NCI-H1105 (cell line): ENCODE measurements around the gene CHST11.

Experiments
- DNase-seq: peaks from one replicate; lab custom pipeline; 2025; lab: John Stamatoyannopoulos, UW

The CHST11 gene

DNA sequence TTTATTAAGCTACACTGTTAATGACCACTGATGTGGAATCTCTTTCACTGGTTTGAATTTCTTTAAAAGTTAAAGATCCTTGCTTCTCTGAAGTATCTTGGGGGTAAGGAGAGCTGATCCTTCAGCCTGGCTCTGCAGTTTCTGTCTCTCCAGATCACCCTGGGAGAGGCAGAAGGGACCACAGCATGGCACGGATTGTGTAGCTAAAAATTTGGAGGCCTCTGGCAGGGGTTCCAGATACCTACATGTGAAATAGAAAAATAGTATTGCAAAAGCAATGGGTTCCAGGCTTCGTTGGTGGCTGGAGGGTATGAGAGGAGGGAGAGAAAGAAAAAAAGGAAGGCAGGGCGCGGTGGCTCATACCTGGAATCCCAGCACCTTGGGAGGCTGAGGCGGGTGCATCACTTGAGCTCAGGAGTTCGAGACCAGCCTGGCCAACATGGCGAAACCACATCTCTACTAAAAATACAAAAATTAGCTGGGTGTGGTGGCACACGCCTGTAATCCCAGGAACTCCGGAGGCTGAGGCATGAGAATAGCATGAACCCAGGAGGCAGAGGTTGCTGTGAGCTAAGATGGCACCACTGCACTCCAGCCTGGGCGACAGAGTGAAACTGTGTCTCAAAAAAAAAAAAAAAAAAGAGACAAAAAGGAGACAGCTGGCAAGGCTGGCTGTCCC, 3.4 kb downstream of the CHST11 start:
- no peak for DNase-seq

DNA sequence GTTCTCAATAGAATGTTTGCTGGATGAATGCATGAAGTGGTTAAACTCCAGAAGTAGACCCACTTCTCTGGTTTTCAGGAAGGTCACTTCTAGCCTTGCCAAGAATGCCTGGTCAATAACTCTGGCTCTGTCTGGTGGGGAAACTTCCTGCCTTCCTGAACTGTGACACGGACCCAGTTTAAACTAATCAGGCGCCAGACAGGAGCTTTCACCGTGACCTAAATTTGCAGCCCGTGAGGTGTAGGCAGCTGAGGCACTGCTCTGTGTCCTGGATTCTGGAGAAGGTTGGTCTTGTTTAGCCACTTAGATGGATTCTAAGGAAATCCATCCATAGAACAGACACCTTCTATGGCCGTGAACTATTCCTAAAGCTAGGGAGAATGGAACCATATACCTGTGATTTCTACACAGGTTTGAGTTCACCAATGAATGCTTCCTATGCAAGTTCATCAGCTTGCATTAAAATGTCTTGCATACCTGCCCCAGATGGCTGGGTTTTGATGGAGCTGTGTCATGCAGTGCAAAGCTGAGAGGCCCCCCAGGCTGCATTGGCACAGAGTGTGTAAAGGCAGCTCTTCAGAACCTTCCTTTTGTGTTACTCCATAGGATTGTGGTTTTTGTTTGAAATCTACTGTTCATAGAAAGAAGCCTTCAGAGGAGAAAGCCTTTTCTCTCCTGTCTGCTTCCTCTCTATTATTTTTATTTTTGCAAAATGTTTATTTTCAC, 4.4 kb downstream of the CHST11 start:
- no peak for DNase-seq

DNA sequence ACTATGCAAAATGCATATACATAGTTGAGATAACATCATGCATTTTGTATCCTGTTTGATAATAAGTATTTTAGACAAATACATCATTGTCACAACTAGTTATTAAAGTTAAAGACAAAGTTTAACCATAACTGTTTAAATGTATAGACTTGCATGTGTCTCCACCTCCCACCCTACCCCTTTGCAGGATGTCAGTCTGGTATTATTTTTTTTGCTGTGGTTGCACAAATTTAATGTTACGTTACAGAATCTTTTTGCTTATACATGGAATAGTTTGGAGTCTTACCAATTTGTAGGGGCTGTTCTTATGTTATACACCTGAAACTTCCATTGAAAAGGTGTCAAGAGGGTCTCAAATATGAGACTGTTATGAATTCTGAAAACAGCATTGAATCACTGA, 5.6 kb downstream of the CHST11 start:
- no peak for DNase-seq

DNA sequence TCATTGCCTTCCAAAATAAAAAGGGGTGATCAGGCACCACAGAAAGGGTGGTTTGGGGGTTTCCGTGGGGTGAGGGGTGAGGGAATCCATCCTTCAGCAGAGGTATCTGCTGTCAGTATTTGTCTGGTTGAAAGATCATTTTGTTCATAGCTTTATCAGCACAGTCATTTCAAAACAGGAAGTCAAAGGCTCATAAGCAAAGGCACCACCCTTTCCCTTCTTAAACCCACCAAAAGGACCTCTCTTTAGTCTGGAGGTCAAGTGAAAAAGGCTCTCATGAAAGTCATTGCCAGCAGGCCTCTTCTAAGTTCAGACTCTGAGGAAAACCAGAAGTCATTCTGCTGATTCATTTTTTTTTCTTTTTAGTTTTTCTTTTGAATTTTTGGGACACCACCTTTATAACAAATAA, 6.2 kb downstream of the CHST11 start:
- no peak for DNase-seq

DNA sequence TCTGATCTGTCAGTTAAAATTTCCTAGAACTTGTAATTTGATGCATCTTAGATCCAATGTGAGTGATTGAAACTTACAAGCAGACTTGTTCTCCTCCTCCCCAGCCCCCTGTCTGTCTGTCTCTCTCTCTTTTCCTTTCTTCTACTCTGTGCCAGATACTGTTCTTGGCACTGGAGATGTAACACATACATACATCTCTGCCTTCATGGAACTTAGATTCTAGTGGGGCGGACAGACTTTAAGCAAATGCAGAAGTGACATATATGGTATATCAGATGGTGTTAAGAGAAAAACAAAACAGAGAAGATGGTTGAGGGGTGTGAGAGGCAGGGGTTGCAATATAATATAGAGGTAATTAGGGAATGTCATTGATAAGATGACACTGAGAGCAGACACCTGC, 6.6 kb downstream of the CHST11 start:
- DNase-seq: no peak

DNA sequence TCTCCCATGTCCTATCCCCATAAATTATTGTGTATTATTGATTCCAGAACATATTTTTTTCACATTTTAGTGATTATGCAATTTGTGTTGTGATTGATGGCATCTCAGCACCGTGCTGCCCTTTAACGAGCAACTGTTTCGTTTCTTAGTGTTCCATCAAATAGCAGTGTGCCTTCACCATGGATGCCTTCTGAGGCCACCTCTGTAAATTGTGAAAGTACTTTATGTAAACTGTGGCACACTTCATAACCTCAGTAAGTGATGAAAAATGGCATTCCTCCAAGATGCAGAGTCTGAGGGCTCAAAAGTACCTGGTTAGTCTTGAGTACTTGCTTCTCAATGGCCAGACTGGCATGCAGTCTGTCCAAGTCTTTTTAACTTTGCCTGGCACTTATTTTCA, 8.2 kb downstream of the CHST11 start:
- no peak for DNase-seq

DNA sequence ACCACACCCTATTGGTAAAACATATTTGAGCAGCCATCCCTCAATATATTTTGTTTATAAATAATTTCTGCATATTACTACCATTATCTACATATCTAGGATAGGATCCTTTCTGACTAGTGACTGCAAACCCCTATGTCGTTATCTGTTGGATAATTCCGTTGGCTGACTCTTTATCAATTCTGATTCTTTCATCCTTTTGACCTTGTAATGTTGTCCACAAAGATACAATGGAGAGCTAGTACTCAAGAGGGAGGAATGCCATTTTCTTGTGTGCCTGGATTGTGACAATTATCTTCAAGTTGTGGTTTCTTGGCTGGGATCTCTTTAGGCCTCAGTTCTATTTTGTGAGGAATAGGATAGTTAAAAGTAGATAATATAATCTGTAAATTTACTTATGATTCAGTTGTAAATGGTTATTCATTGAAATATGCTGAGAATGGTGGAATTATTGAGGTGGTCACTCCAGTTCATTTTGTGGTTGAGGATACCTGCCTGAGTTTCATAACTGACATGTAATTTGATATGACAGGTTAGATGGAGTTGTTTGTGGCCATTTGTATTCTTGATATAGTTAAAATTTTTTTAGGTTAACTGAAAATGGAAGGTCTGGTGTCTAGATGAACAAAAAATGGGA, 10.1 kb downstream of the CHST11 start:
- no peak for DNase-seq

DNA sequence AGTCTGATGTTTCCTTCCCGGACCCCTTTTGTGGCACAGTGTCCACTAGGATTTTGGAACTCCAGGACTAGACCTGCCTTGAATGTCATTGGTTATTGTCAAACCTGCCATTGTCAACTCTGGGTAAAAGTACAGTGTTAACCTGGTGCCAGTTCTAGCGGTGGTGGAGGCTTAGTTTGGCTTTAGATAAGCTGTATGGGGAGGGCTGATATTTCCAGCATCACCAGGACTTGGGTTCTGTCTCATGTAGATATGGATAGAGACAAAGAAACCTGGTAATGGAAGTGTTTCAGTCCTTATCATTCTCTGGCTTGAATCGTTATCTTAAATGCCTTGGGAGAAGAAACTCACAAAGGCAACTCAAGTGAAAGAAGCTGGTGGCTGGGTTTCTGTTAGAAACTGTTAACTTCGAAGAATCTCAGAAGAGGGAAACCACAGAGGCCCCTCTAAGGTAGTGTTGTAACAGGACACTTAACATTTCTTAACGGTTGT, 10.6 kb downstream of the CHST11 start:
- no peak for DNase-seq

DNA sequence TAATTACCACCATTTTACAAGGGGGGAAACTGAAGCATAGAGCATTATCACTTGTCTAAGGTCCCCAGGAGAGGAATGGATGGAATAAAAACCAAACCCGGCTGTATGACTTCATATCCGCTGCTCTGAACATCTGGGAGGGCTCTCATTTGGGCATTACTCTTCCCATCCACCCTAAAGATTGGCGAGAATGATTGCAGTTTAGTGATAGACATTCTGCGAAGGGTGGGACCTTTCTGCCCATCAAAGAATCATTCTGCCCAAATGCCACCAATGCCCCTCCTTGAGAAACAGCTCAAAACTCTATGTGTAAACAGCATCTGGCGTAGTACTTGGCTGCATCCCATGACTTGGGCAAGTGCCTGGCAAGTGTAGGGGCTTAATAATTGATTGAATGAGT, 11.6 kb downstream of the CHST11 start:
- no peak for DNase-seq

DNA sequence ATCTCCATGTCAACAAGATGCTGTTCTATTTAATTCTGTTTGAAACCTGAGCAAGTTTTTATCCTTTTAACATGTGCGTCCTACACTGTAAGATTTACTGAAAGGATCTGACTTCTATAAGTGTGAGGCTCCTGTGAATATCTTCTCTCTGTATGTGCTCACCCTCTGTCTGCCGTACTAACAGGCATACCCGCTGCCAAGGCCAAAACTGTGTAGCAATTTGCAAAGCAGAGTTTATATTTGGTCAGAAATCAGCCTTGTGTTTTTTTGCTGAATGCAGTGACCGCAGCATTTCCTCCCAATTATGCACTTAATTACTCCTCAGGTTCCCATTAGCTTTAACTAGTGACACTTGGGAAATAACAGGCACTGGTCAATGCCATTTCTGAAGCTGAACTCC, 12.3 kb downstream of the CHST11 start:
- DNase-seq: no peak

DNA sequence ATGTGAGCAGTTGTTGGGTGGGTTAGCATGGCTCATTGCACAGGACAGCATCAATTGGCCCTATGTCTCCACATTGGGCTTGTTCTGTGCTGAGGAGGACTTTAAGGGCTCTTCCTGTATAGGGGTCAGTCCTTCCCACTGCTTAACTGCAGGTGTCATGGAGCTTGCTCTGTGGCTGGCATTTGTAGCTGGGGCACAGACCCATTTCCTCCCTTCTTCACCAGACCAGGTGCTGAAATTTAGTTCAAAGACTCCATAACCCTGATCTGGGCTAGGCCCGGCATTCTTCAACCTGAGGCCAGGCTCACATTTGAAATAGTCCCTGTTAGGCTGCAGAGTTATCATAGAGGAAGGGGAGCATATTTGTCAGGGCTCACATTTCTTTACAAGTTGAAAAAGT, 12.8 kb downstream of the CHST11 start:
- no peak for DNase-seq

DNA sequence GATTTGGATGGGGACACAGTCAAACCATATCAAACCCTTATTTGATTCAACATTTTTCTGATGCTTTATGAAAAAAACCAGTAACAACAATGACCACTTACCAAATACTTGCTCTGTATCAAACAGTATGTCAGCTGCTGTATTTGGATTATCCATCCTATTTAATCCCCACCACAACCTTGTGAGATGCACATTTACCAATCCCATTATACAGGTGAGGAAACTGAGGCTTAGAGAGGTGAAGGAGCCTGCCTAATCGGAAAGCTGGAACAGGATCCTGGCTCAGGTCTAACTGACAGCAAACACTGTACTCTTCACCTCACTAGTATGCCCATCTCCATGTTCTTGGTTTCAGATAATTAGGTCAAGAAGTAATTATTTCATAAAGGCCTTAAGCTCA, 13.8 kb downstream of the CHST11 start:
- DNase-seq: no peak

DNA sequence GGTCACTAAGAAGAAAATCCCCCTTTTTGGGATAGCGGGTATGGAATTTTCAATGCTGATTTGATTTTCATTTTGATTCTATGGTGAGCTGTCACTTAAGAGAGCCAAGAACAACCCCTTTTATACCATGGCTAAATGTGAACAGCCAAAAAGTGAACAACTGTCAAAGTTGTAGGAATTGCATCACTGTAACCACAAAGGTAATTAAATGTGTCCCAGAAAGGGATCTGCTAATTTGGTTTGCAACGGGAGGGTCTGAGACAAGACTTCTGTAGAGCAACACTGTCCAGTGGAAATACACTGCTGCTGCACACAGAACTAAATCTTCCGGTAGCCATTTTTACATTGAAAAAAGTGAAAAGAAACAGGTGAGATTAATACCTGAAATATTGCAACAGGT, 14.6 kb downstream of the CHST11 start:
- no peak for DNase-seq

DNA sequence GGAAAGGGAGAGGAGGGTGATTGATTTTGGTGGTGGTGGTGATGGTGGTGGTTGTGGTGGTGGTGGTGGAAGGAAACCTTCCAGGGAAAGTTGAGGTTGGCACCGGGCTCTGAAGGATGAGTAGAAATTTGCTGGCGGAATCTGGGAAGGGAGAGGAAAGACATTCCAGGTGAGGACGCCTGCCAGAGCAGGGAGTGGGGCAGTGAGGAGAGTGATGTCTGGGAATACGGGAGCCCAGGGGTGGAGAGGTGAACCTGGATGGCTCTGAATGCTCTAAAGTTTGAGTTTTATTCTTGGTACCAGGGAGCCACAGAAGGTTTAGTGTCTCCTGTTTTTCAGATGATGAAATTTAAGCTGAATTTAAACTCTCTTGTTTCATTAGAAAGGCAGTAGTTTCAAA, 16.0 kb downstream of the CHST11 start:
- DNase-seq: no peak

DNA sequence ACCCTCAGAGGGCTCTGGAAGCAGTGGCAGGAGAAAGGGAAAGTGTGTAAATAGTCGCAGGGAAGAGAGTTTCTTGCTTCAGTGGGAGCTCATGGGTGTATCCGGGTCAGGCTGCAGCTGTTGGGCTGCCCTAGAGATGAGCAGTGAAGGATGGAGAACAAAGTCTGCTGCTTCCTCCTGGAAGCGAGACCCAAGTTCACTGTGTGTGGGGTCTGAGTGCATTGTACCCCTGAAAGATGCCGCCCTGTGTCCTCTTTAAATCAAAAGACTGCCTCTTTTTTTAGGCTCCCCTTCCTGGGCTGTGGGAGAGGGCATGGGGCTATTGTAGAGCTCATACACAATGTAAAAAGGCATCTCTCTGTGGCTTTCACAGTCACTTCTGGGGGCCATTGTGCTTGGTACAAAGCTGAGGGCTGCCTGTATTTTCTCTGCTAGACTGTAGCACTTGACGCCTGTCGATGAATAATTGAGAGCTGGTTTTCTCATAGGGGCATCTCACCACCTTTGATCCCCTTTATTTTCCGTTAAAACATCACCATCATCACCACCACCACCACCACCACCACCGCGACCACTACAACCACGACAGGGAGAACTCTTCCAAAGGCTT, 16.7 kb downstream of the CHST11 start:
- DNase-seq: no peak

DNA sequence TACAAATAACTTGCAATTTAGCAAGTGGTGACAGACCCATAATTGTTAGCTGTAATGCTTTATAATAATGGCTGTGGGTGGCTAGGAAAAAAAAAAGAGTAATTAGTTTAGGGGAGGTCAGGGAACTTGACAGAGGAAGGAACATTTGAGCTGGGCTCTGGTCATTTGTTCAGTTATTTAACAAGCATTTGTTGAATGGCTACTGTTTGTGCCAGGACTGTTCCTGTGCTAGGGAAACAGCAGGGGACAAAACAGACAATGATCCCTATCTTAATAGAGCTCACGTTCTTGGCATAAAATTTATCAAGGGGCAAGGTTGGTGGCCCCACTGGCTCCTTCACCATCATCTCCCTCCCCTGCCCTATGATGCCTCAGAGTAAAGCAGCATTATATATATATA, 18.5 kb downstream of the CHST11 start:
- no peak for DNase-seq

DNA sequence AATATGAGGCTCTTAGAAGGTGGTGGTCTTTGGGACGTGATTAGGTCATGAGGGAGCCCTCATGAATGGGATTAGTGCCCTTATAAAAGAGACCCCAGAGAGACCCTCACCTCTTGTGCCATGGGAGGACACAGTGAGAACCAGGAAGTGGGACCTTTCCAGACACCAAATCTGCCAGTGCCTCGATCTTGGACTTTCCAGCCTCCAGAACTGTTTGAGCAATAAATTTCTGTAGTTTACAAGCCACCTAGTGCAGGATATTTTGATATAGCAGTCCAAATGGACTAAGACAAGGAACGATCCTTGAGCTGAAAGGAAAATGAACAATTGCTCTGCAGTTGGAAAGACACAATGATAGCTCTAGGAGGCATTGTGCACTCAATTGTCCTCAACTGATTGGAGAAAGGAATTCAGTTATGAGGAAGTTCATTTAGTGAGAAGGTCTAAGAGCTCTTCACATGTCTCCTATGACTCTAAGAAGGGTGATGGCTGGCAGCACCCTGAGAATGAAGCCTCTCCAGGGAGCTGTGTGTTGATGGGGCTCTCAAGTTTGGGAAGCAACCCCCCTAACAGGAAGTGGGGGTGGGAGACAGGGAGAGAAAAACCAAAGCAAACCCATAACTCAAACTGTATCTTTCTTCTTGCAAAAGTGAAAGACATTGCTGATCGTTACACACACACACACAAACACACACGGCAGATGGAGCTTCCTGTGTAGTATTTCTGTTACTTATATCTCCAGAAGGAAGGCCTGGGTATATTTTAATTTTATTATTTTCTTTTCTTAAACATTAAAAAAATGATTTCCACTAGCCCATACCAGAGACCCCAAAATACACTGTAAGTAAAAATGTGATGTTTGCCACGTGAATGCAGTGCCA, 21.0 kb downstream of the CHST11 start:
- DNase-seq: no peak

DNA sequence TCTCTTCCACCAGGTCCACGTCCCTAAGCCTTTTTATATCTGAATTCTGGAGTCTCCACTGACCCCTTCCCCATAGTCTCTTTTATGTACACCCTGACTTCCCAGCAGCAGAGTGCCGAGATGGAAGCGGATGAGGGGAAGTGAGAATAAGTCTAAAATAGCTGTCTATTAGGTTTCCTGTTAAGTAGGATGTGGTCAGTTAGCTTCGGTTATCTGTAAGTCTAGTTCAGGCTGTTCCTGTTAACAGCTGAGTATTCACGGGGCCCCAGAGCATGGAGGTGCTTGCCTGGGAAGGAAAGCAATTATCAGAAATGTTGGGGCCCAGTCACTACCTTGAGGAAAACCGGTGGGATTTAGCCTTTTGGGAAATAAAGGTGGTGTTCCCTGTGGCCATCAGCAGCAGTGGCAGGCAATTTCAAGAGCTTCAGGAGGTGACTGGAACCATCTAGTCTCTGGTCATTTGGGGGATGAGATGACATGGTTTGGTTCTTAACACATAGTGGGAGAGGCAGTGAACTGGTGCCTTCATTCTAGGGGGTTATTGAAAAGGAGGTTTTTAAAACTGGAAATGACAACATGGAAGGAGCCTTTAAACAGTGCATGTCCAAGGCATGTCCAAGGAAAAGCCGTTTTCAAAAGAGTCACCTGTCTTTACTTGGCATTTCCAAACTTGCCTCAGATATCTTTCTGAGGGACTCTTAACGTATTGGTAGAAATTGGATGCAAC, 21.8 kb downstream of the CHST11 start:
- no peak for DNase-seq

DNA sequence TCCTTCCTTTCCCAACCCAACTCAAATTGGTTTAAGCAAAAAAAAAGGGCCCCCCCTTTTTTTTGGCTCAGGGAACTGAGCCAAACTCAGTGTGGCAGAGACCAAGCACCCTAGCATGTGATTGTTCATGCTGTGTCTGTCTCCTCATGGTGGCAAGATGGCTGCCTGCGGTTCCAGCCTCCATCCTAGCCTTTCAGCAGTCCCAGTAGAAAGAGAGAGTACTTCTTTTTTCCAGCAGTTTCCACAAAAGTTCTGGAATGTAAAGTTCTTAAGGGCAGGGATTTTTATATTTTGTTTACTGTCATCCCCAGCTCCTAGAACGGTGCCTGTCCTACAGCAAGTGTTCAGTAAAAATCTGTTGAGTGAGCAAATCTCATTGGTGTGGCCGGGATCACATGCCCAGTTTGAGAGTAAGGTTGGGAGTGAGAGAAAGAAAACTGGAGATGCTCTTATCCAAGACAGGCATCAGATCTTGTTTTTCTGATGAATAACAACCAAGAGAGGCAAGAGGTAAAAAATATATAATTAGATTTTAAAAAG, 22.4 kb downstream of the CHST11 start:
- DNase-seq: no peak

DNA sequence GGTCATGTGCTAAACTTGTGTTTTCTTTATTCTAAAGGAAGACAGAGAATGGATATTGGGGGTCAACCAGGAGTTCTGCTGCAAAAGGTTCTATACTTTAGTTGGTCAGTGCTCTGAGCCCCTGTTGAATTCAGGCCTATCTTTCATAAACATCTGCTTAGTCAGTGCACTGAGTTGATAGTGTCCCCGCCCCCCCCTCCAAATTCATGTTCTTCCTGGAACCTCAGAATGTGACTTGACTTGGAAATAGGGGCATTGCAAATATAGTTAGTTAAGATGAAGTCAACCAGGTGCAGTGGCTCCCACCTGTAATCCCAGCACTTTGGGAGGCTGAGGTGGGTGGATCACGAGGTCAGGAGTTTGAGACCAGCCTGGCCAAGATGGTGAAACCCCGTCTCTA, 23.3 kb downstream of the CHST11 start:
- DNase-seq: no peak
